Suprapubic skin (tissue), 4 donors: Measurements from ENCODE around the gene PRCP. TPM values are rescaled to one million over a fixed set of nuclear protein-coding genes. Genes with fewer than 3 reads are reported as not detected.

ENCODE experiments used
- DNase-seq, 2 donors: peaks; one replicate each; pipeline ENCODE4 v3.0.0-alpha.2; 2019; ENCODE audit warnings: low spot score in 2 of 2
- H3K27ac ChIP-seq: fragments of 200-600 bp; sonication (generic); one replicate; pipeline ENCODE4 v1.5.1; 2019
- H3K27me3 ChIP-seq: fragments of 200-600 bp; sonication (generic); one replicate; pipeline ENCODE4 v1.5.1; 2019
- H3K36me3 ChIP-seq: fragments of 200-600 bp; sonication (generic); one replicate; pipeline ENCODE4 v1.5.1; 2019
- H3K4me1 ChIP-seq: fragments of 200-600 bp; sonication (generic); one replicate; pipeline ENCODE4 v1.5.1; 2019
- H3K4me3 ChIP-seq: fragments of 200-600 bp; sonication (generic); one replicate; pipeline ENCODE4 v1.5.1; 2019; ENCODE audit warnings: mild to moderate bottlenecking
- H3K9me3 ChIP-seq: fragments of 200-600 bp; sonication (generic); one replicate; pipeline ENCODE4 v1.5.1; 2019
- EP300 ChIP-seq: sonication (generic); formaldehyde crosslinking; IDR thresholded peaks from one replicate; pipeline ENCODE4 v1.6.1; 2017; ENCODE audit warnings: antibody characterized with exemption
- POLR2A ChIP-seq, 2 donors: fragments of 450-650 bp; IDR thresholded peaks; one replicate each; pipeline ENCODE4 v1.6.1; 2017; ENCODE audit warnings: antibody characterized with exemption in 2 of 2, mild to moderate bottlenecking in 2 of 2, moderate library complexity in 2 of 2
- POLR2AphosphoS5 ChIP-seq, 3 donors: sonication (generic); formaldehyde crosslinking; IDR thresholded peaks; one replicate each; pipeline ENCODE4 v1.6.1; 2017; ENCODE audit warnings: antibody characterized with exemption in 3 of 3
- WGBS: methylation state at CpG from one replicate; pipeline ENCODE4 v1.1.5; 2018; 5-methylcytosine and 5-hydroxymethylcytosine counted together
- total RNA-seq, 4 donors: library from RNA; depleted of rRNA; stranded (reverse); fragments of >200 nt; gene quantifications; one replicate each; pipeline ENCODE4 v1.1.0, GENCODE V29; 2016
- TF ChIP-seq, protein P1 (sequence below), 2 donors: fragments of 200-600 bp in 1 of 2; fragments of 450-650 bp in 1 of 2; sonication (generic) in 1 of 2; IDR thresholded peaks; one replicate each; pipeline ENCODE4 v1.5.1; 2016 to 2019; ENCODE audit warnings: antibody characterized with exemption in 2 of 2, mild to moderate bottlenecking in 1 of 2, moderate library complexity in 1 of 2

PRCP gene
- total RNA-seq, 4 donors from 2014 or later, result 36.0 to 50.9 (median 50.4) TPM

DNA sequence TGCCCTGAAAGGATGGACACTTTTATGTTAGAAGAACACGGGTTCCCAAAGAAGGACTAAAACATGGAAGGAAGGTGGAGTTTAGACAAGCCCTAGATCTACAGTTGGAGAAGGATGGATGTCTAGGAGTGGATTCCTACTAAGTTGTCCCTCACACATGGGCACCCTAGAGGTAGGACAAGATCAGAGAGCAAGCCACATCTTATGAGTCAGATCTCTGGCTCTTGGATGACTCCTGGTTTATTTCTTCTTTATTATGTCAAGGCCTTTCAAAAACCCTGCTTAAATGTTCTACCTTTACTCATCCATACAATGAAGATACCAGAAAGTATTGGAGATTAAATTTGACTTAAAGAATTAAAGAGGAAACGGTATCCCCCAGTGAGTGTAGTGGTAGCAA is 34.4 kb downstream of the PRCP start:
- TF ChIP-seq EP300, result no peak
- TF ChIP-seq POLR2AphosphoS5 (IDR thresholded peaks at IDR 0.05), result no peak
- TF ChIP-seq, protein P1, sequence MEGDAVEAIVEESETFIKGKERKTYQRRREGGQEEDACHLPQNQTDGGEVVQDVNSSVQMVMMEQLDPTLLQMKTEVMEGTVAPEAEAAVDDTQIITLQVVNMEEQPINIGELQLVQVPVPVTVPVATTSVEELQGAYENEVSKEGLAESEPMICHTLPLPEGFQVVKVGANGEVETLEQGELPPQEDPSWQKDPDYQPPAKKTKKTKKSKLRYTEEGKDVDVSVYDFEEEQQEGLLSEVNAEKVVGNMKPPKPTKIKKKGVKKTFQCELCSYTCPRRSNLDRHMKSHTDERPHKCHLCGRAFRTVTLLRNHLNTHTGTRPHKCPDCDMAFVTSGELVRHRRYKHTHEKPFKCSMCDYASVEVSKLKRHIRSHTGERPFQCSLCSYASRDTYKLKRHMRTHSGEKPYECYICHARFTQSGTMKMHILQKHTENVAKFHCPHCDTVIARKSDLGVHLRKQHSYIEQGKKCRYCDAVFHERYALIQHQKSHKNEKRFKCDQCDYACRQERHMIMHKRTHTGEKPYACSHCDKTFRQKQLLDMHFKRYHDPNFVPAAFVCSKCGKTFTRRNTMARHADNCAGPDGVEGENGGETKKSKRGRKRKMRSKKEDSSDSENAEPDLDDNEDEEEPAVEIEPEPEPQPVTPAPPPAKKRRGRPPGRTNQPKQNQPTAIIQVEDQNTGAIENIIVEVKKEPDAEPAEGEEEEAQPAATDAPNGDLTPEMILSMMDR (IDR thresholded peaks at IDR 0.05), result no peak
- TF ChIP-seq POLR2A (IDR thresholded peaks at IDR 0.05), result no peak
- WGBS, result 89% methylated on average over 2 of the region's 2 CpGs
- peaks cover 44% of the 10 kb centered on the region for H3K4me1 ChIP-seq

GRCh38 chr11:82864268-82864667 is 36.0 kb downstream of the PRCP start:
- TF ChIP-seq, protein P1 (IDR thresholded peaks at IDR 0.05), result peak; percentile 30 to 56
- no peak for TF ChIP-seq EP300
- TF ChIP-seq POLR2A (IDR thresholded peaks at IDR 0.05), result no peak
- TF ChIP-seq POLR2AphosphoS5 (IDR thresholded peaks at IDR 0.05), result peak; percentile 45 to 68 (median 61)
- WGBS, result 32% methylated on average over 5 of the region's 5 CpGs
- H3K27ac ChIP-seq, result no peak overlapping the region
- no peaks in the 10 kb centered on the region for H3K36me3 ChIP-seq
- no peaks in the 10 kb centered on the region for H3K27me3 ChIP-seq
- H3K4me1 ChIP-seq, result peaks cover 29% of the 10 kb centered on the region
- DNase-seq, result peak in 1 of 2 donors; percentile 81
- H3K9me3 ChIP-seq, result no peaks in the 10 kb centered on the region
- no peak overlapping the region for H3K4me3 ChIP-seq

More for the DNA sequence above, 34.4 kb downstream of the PRCP start:
- DNase-seq, result no peak
- no peak overlapping the region for H3K4me3 ChIP-seq
- no peaks in the 10 kb centered on the region for H3K9me3 ChIP-seq
- H3K36me3 ChIP-seq, result no peaks in the 10 kb centered on the region
- H3K27ac ChIP-seq, result no peak overlapping the region
- H3K27me3 ChIP-seq, result no peaks in the 10 kb centered on the region

- H3K27ac ChIP-seq, result no peak overlapping the region
- no peaks in the 10 kb centered on the region for H3K27me3 ChIP-seq
- H3K4me1 ChIP-seq, result peaks cover 22% of the 10 kb centered on the region
- DNase-seq, result no peak
- no peak overlapping the region for H3K4me3 ChIP-seq
- H3K36me3 ChIP-seq, result no peaks in the 10 kb centered on the region
- H3K9me3 ChIP-seq, result no peaks in the 10 kb centered on the region
- WGBS, result 93% methylated on average over 2 of the region's 2 CpGs
- no peak for TF ChIP-seq EP300
- TF ChIP-seq POLR2A (IDR thresholded peaks at IDR 0.05), result no peak
- TF ChIP-seq POLR2AphosphoS5 (IDR thresholded peaks at IDR 0.05), result no peak
- TF ChIP-seq, protein P1 (IDR thresholded peaks at IDR 0.05), result no peak
Observed at GRCh38 chr11:82863209-82863608, 37.0 kb downstream of the PRCP start.

GRCh38 chr11:82862379-82862778 is 37.9 kb downstream of the PRCP start:
- Histone ChIP-seq H3K9me3 (no peaks in the 10 kb centered on the region), H3K27me3 (no peaks in the 10 kb centered on the region), H3K4me1 (peaks cover 14% of the 10 kb centered on the region), H3K4me3 (no peak overlapping the region), H3K36me3 (no peaks in the 10 kb centered on the region), H3K27ac (no peak overlapping the region)
- no peak for TF ChIP-seq POLR2A (IDR thresholded peaks at IDR 0.05)
- TF ChIP-seq EP300, result no peak
- no peak for TF ChIP-seq POLR2AphosphoS5 (IDR thresholded peaks at IDR 0.05)
- TF ChIP-seq, protein P1 (IDR thresholded peaks at IDR 0.05), result no peak
- WGBS, result 84% methylated on average over 2 of the region's 2 CpGs
- DNase-seq, result no peak

GRCh38 chr11:82859750-82860149 is 40.5 kb downstream of the PRCP start:
- Histone ChIP-seq H3K27ac (no peak overlapping the region), H3K9me3 (no peaks in the 10 kb centered on the region), H3K4me1 (peaks cover 10% of the 10 kb centered on the region), H3K36me3 (no peaks in the 10 kb centered on the region), H3K4me3 (no peak overlapping the region), H3K27me3 (no peaks in the 10 kb centered on the region)
- WGBS, result 86% methylated on average over 2 of the region's 2 CpGs
- DNase-seq, result no peak
- TF ChIP-seq, protein P1 (IDR thresholded peaks at IDR 0.05), result no peak
- TF ChIP-seq EP300, result no peak
- TF ChIP-seq POLR2A (IDR thresholded peaks at IDR 0.05), result no peak
- TF ChIP-seq POLR2AphosphoS5 (IDR thresholded peaks at IDR 0.05), result no peak
